Smooth muscle cell (in vitro differentiated cells): ENCODE measurements around the gene DIP2C. TPM values are rescaled to one million over a fixed set of nuclear protein-coding genes. Genes with fewer than 3 reads are reported as not detected.

Experiments used
- DNase-seq: peaks from one replicate; lab custom pipeline; 2025; ENCODE audit not compliant: unreplicated experiment; lab: John Stamatoyannopoulos, UW
- H2AFZ ChIP-seq: fragments of 200-600 bp; sonication (generic); 2 replicates; pipeline ENCODE4 v1.6.0; 2016; ENCODE audit warnings: antibody characterized with exemption, low read depth, mild to moderate bottlenecking
- H3F3A ChIP-seq: fragments of 200-600 bp; sonication (generic); 2 replicates; pipeline ENCODE4 v1.6.0; 2017; ENCODE audit warnings: antibody characterized with exemption, low read depth
- H3K27ac ChIP-seq: fragments of 200-600 bp; sonication (generic); 2 replicates; pipeline ENCODE4 v1.5.1; 2016; ENCODE audit warnings: low read depth, mild to moderate bottlenecking
- H3K27me3 ChIP-seq: fragments of 200-600 bp; sonication (generic); 2 replicates; pipeline ENCODE4 v1.6.1; 2016; ENCODE audit warnings: low read depth, mild to moderate bottlenecking
- H3K36me3 ChIP-seq: fragments of 200-600 bp; sonication (generic); 2 replicates; pipeline ENCODE4 v1.5.1; 2016; ENCODE audit warnings: low read depth
- H3K4me1 ChIP-seq: fragments of 200-600 bp; sonication (generic); 2 replicates; pipeline ENCODE4 v1.5.1; 2016; ENCODE audit warnings: low read depth
- H3K4me2 ChIP-seq: fragments of 200-600 bp; sonication (generic); 2 replicates; pipeline ENCODE4 v1.6.0; 2016; ENCODE audit warnings: mild to moderate bottlenecking
- H3K4me3 ChIP-seq: fragments of 200-600 bp; sonication (generic); 2 replicates; pipeline ENCODE4 v1.5.1; 2016; ENCODE audit warnings: mild to moderate bottlenecking
- H3K79me2 ChIP-seq: fragments of 200-600 bp; sonication (generic); 2 replicates; pipeline ENCODE4 v1.6.0; 2016; ENCODE audit warnings: low read depth, mild to moderate bottlenecking
- H3K9ac ChIP-seq: fragments of 200-600 bp; sonication (generic); 2 replicates; pipeline ENCODE4 v1.6.0; 2016; ENCODE audit warnings: low read depth
- H3K9me3 ChIP-seq: fragments of 200-600 bp; sonication (generic); replicated peaks from 2 replicates; pipeline ENCODE4 v1.5.1; 2016; ENCODE audit warnings: low read depth
- H4K20me1 ChIP-seq: fragments of 200-600 bp; sonication (generic); 2 replicates; pipeline ENCODE4 v1.6.0; 2016; ENCODE audit warnings: low read depth
- WGBS: methylation state at CpG from one replicate; pipeline ENCODE4 v1.1.7; 2016; ENCODE audit warnings: low lambda C conversion rate; 5-methylcytosine and 5-hydroxymethylcytosine counted together
- polyA plus RNA-seq: library from polyadenylated mRNA; unstranded; fragments of >200 nt; fragmentation: Nextera tagmentation; extraction: Ambion mirVana; gene quantifications from 2 replicates; pipeline ENCODE4 v1.2.1, GENCODE V29; 2016
- total RNA-seq: library from RNA; depleted of rRNA; stranded (reverse); fragments of >200 nt; gene quantifications from 2 replicates; pipeline ENCODE4 v1.2.3, GENCODE V29; 2014
- TF ChIP-seq, protein P1 (sequence below): fragments of 200-600 bp; sonication (generic); IDR thresholded peaks from 2 replicates; pipeline ENCODE4 v1.5.1; 2017; ENCODE audit warnings: borderline replicate concordance, mild to moderate bottlenecking, antibody characterized with exemption; ENCODE audit not compliant: insufficient read depth, poor library complexity, severe bottlenecking

Gene DIP2C
- total and polyA plus RNA-seq, 2 experiments from 2014 or later = 14.9 to 15.3 TPM

DNA sequence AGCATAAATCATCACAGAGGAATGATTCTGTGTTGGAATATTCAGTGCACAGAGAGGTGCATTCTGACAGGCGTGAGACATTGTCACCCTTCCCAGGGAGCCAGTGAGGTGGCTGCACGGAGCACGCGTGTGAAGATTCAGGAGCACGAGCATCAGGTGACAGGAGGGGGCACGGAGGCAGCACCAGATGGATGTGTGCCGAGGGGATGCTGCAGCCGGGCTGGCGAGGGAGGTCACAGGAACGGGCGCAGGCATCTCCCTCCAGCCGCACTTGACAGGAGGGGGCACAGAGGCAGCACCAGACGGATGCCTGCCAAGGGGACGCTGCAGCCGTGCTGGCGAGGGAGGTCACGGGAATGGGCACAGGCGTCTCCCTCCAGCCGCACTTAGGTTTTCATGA, 66.5 kb downstream of the DIP2C start:
- H3K9ac ChIP-seq = no peak overlapping the region
- peaks cover 29% of the 10 kb centered on the region for H3K4me1 ChIP-seq
- no peaks in the 10 kb centered on the region for H3K27me3 ChIP-seq
- peaks cover 74% of the 10 kb centered on the region for H3K79me2 ChIP-seq
- TF ChIP-seq, protein P1, sequence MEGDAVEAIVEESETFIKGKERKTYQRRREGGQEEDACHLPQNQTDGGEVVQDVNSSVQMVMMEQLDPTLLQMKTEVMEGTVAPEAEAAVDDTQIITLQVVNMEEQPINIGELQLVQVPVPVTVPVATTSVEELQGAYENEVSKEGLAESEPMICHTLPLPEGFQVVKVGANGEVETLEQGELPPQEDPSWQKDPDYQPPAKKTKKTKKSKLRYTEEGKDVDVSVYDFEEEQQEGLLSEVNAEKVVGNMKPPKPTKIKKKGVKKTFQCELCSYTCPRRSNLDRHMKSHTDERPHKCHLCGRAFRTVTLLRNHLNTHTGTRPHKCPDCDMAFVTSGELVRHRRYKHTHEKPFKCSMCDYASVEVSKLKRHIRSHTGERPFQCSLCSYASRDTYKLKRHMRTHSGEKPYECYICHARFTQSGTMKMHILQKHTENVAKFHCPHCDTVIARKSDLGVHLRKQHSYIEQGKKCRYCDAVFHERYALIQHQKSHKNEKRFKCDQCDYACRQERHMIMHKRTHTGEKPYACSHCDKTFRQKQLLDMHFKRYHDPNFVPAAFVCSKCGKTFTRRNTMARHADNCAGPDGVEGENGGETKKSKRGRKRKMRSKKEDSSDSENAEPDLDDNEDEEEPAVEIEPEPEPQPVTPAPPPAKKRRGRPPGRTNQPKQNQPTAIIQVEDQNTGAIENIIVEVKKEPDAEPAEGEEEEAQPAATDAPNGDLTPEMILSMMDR = no peak
- 97% methylated on average over 18 of the region's 19 CpGs for WGBS
- H3K27ac ChIP-seq = no peak overlapping the region
- H4K20me1 ChIP-seq = peaks cover 75% of the 10 kb centered on the region
- H2AFZ ChIP-seq = no peak overlapping the region
- H3K4me3 ChIP-seq = no peak overlapping the region
- H3F3A ChIP-seq = peaks cover 16% of the 10 kb centered on the region
- H3K4me2 ChIP-seq = no peak overlapping the region
- H3K9me3 ChIP-seq = no peaks in the 10 kb centered on the region
- no peaks in the 10 kb centered on the region for H3K36me3 ChIP-seq
- no peak for DNase-seq

GRCh38 chr10:621981-622740, 67.3 kb downstream of the DIP2C start:
- peaks cover 74% of the 10 kb centered on the region for H3K79me2 ChIP-seq

DNA sequence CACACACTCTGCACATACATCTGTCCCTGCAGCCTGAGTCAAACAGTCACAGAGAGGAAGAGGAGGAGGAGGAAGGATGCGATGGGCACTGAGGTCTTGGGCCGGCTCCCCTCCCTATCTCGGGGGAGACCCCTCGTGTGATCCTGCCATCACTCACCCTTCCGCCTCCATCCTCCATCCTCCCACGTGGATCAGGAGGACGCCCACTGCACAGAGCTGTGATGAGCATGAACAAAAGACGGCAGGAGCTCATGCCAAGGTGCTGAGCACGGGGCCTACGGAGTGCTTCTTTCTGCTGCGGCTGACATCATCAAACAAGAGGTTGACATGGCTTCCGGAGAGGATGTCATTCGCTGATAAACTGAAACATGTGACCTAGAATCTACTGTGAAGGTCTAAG, 68.0 kb downstream of the DIP2C start:
- Histone ChIP-seq H3F3A (peaks cover 16% of the 10 kb centered on the region), H2AFZ (no peak overlapping the region), H4K20me1 (peaks cover 85% of the 10 kb centered on the region), H3K27ac (no peak overlapping the region), H3K79me2 (peaks cover 74% of the 10 kb centered on the region), H3K27me3 (no peaks in the 10 kb centered on the region), H3K9ac (no peak overlapping the region), H3K4me2 (no peak overlapping the region), H3K9me3 (no peaks in the 10 kb centered on the region), H3K4me3 (no peak overlapping the region), H3K4me1 (peaks cover 27% of the 10 kb centered on the region), H3K36me3 (no peaks in the 10 kb centered on the region)
- TF ChIP-seq, protein P1 = no peak
- 94% methylated on average over 13 of the region's 13 CpGs for WGBS
- DNase-seq = no peak

More at GRCh38 chr10:621981-622740, 67.3 kb downstream of the DIP2C start:
- Histone ChIP-seq H3K4me3 (no peak overlapping the region), H3F3A (peaks cover 16% of the 10 kb centered on the region), H3K27ac (no peak overlapping the region), H3K27me3 (no peaks in the 10 kb centered on the region), H3K4me2 (no peak overlapping the region), H3K4me1 (peaks cover 29% of the 10 kb centered on the region), H4K20me1 (peaks cover 83% of the 10 kb centered on the region), H3K36me3 (no peaks in the 10 kb centered on the region), H3K9me3 (no peaks in the 10 kb centered on the region), H3K9ac (no peak overlapping the region), H2AFZ (no peak overlapping the region)
- WGBS = 95% methylated on average over 12 of the region's 13 CpGs
- no peak for DNase-seq
- TF ChIP-seq, protein P1 = no peak

DNA sequence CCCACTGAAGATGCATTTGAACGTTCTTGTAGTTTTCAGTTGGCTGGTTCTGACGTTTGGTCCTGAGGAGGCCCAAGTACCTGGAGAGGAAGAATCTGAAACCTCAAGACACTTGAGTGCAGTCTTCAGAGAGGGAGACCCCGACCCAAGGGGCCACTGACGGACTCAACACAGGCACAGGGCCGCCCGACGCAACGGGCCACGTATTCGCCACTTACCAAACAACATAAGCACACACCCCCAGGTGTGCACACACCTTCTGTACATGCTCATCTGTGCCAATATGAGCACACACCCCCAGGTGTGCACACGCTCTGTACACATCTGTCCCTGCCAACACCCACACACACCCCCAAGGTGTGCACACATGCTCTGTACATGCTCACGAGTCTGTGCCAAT, 68.5 kb downstream of the DIP2C start:
- H3K79me2 ChIP-seq = peaks cover 76% of the 10 kb centered on the region
- H3K4me3 ChIP-seq = no peak overlapping the region
- 94% methylated on average over 11 of the region's 12 CpGs for WGBS
- H2AFZ ChIP-seq = no peak overlapping the region
- no peak overlapping the region for H3K27ac ChIP-seq
- H3K9me3 ChIP-seq = no peaks in the 10 kb centered on the region
- no peak overlapping the region for H3K4me2 ChIP-seq
- no peaks in the 10 kb centered on the region for H3K27me3 ChIP-seq
- DNase-seq = no peak
- peaks cover 85% of the 10 kb centered on the region for H4K20me1 ChIP-seq
- TF ChIP-seq, protein P1 = no peak
- no peaks in the 10 kb centered on the region for H3K36me3 ChIP-seq
- H3K4me1 ChIP-seq = peaks cover 29% of the 10 kb centered on the region
- H3K9ac ChIP-seq = no peak overlapping the region
- H3F3A ChIP-seq = peaks cover 13% of the 10 kb centered on the region
